Colonic mucosa (tissue), 4 donors: ENCODE results near the gene PTGFRN. TPM values are rescaled to one million over a fixed set of nuclear protein-coding genes. Genes with fewer than 3 reads are reported as not detected.

ENCODE experiments used
- DNase-seq: peaks from one replicate; pipeline ENCODE4 v3.0.0-alpha.2; 2020
- H3K27ac ChIP-seq: fragments of 200-600 bp; one replicate; pipeline ENCODE4 v1.8.0; 2021
- H3K27me3 ChIP-seq: fragments of 200-600 bp; one replicate; pipeline ENCODE4 v1.8.0; 2021
- H3K36me3 ChIP-seq: fragments of 200-600 bp; one replicate; pipeline ENCODE4 v1.8.0; 2021
- H3K4me1 ChIP-seq: fragments of 200-600 bp; one replicate; pipeline ENCODE4 v1.8.0; 2021; ENCODE audit warnings: mild to moderate bottlenecking
- H3K4me3 ChIP-seq: fragments of 200-600 bp; one replicate; pipeline ENCODE4 v1.8.0; 2021
- H3K9ac ChIP-seq, 2 donors: one replicate each; pipeline ENCODE4 v1.7.0; 2013; ENCODE audit warnings: control low read depth in 2 of 2, low read depth in 2 of 2, low read length in 2 of 2
- H3K9me3 ChIP-seq: fragments of 200-600 bp; one replicate; pipeline ENCODE4 v1.8.0; 2021
- intact Hi-C: fragments of 100-400 bp; cut with DNase I; formaldehyde crosslinking; loops from one replicate; pipeline ENCODE4 v1.14.1; 2022
- total RNA-seq, 2 donors: library from RNA; stranded (reverse); fragmentation: NEBNext Ultra II Directional in 1 of 2; extraction: Animal tissue kit (Norgen Biotek cat#: 25700) in 1 of 2; gene quantifications; one replicate each; pipeline ENCODE4 v1.2.1, GENCODE V29; 2021
- TF ChIP-seq, protein P1 (sequence below): fragments of 200-600 bp; IDR thresholded peaks from one replicate; pipeline ENCODE4 v1.8.0; 2022; ENCODE audit warnings: antibody characterized with exemption, mild to moderate bottlenecking
- donor health status: healthy.
- donor health status: DM: no; HTN: no; CAD: no.
- donor health status: DM: no; HTN: no; CAD: no.

Gene PTGFRN
- total RNA-seq, 2 donors from 2014 or later = 94.9 TPM

GRCh38 chr1:116991171-116991845, 81.6 kb downstream of the PTGFRN start:
- intact Hi-C loops = no loop called here
- Histone ChIP-seq H3K27me3 (no peaks in the 10 kb centered on the region), H3K36me3 (no peaks in the 10 kb centered on the region), H3K9me3 (no peaks in the 10 kb centered on the region), H3K9ac (no peak overlapping the region), H3K27ac (no peak overlapping the region), H3K4me1 (no peaks in the 10 kb centered on the region), H3K4me3 (no peak overlapping the region)
- TF ChIP-seq, protein P1, sequence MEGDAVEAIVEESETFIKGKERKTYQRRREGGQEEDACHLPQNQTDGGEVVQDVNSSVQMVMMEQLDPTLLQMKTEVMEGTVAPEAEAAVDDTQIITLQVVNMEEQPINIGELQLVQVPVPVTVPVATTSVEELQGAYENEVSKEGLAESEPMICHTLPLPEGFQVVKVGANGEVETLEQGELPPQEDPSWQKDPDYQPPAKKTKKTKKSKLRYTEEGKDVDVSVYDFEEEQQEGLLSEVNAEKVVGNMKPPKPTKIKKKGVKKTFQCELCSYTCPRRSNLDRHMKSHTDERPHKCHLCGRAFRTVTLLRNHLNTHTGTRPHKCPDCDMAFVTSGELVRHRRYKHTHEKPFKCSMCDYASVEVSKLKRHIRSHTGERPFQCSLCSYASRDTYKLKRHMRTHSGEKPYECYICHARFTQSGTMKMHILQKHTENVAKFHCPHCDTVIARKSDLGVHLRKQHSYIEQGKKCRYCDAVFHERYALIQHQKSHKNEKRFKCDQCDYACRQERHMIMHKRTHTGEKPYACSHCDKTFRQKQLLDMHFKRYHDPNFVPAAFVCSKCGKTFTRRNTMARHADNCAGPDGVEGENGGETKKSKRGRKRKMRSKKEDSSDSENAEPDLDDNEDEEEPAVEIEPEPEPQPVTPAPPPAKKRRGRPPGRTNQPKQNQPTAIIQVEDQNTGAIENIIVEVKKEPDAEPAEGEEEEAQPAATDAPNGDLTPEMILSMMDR = no peak
- DNase-seq = no peak

GRCh38 chr1:116991918-116992317, 82.2 kb downstream of the PTGFRN start:
- Histone ChIP-seq H3K27me3 (no peaks in the 10 kb centered on the region), H3K9me3 (no peaks in the 10 kb centered on the region), H3K27ac (no peak overlapping the region), H3K36me3 (no peaks in the 10 kb centered on the region), H3K9ac (no peak overlapping the region), H3K4me1 (no peaks in the 10 kb centered on the region), H3K4me3 (no peak overlapping the region)
- intact Hi-C loops = no loop called here
- no peak for DNase-seq
- TF ChIP-seq, protein P1 = no peak

DNA sequence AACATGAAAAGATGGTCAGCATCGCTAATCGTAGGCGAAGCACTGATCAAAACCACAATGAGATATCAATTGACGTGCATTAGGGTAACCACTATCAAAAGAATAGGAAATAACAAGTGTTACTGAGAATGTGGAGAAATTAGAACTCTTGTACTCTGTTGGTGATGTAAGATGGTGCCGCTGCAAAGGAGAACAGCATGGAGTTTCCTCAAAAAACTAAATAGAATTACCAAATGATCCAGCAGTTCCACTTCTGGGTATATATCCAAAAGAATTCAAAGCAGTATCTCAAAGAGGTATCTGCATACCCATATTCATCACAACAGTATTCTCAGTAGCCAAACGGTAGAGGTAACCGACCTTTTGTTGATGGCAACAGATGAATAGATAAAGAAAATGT, 83.6 kb downstream of the PTGFRN start:
- intact Hi-C loops = no loop called here
- TF ChIP-seq, protein P1 = no peak
- no peak for DNase-seq

GRCh38 chr1:116994411-116994810, 84.7 kb downstream of the PTGFRN start:
- H3K4me1 ChIP-seq = no peaks in the 10 kb centered on the region
- TF ChIP-seq, protein P1 = no peak
- intact Hi-C loops = no loop called here
- H3K9me3 ChIP-seq = no peaks in the 10 kb centered on the region
- no peak overlapping the region for H3K9ac ChIP-seq
- no peak for DNase-seq
- H3K36me3 ChIP-seq = no peaks in the 10 kb centered on the region
- no peaks in the 10 kb centered on the region for H3K27me3 ChIP-seq
- H3K27ac ChIP-seq = no peak overlapping the region
- H3K4me3 ChIP-seq = no peak overlapping the region

More for the DNA sequence above, 83.6 kb downstream of the PTGFRN start:
- H3K9me3 ChIP-seq = no peaks in the 10 kb centered on the region
- no peak overlapping the region for H3K9ac ChIP-seq
- H3K27me3 ChIP-seq = no peaks in the 10 kb centered on the region
- no peaks in the 10 kb centered on the region for H3K4me1 ChIP-seq
- H3K36me3 ChIP-seq = no peaks in the 10 kb centered on the region
- no peak overlapping the region for H3K27ac ChIP-seq
- no peak overlapping the region for H3K4me3 ChIP-seq

- H3K4me1 ChIP-seq = no peaks in the 10 kb centered on the region
- H3K36me3 ChIP-seq = no peaks in the 10 kb centered on the region
- TF ChIP-seq, protein P1 = no peak
These were observed 87.3 kb downstream of the PTGFRN start for GRCh38 chr1:116997066-116997465.

More at GRCh38 chr1:116997066-116997465, 87.3 kb downstream of the PTGFRN start:
- intact Hi-C loops = no loop called here
- no peak for DNase-seq
- Histone ChIP-seq H3K4me3 (no peak overlapping the region), H3K27me3 (no peaks in the 10 kb centered on the region), H3K27ac (no peak overlapping the region), H3K9me3 (no peaks in the 10 kb centered on the region), H3K9ac (no peak overlapping the region)
